Right lobe of liver (tissue), 6 donors: ENCODE measurements around the gene SLC26A8. TPM values are rescaled to one million over a fixed set of nuclear protein-coding genes. Genes with fewer than 3 reads are reported as not detected.
"Not testable (repeated sequence)": the region's sequence is repeated elsewhere in the genome, so short reads cannot be mapped to it uniquely, and the experiment has no call there.

Source experiments
- ATAC-seq, 4 donors: fragments of 200-7000 bp; cut with Tn5 transposase; one replicate each; pipeline ENCODE4 v1.9.1; 2020; ENCODE audit warnings: mild to moderate bottlenecking in 4 of 4, moderate library complexity in 4 of 4
- DNase-seq, 3 donors: peaks; one replicate each; pipeline ENCODE4 v3.0.0-alpha.2; 2020
- H3K27ac ChIP-seq, 3 donors: fragments of 200-600 bp; one replicate each; pipeline ENCODE4 v1.8.0; 2022
- H3K27me3 ChIP-seq, 2 donors: fragments of 200-600 bp; one replicate each; pipeline ENCODE4 v1.8.0; 2022
- H3K36me3 ChIP-seq, 4 donors: fragments of 200-600 bp; sonication (generic) in 1 of 4; one replicate each; pipeline versions ENCODE4 v1.5.1 to v1.8.0; 2017 to 2022; ENCODE audit warnings: control low read depth in 1 of 4
- H3K4me1 ChIP-seq, 4 donors: fragments of 200-600 bp; sonication (generic) in 1 of 4; one replicate each; pipeline versions ENCODE4 v1.5.1 to v1.8.0; 2017 to 2022; ENCODE audit warnings: control low read depth in 1 of 4
- H3K4me3 ChIP-seq, 3 donors: fragments of 200-600 bp; one replicate each; pipeline ENCODE4 v1.8.0; 2022
- H3K9me3 ChIP-seq, 4 donors: fragments of 200-600 bp; sonication (generic) in 1 of 4; one replicate each; pipeline versions ENCODE4 v1.5.1 to v1.8.0; 2017 to 2022; ENCODE audit warnings: control low read depth in 1 of 4
- CTCF ChIP-seq, 4 donors: fragments of 200-600 bp in 3 of 4; fragments of 450-650 bp in 1 of 4; IDR thresholded peaks; one replicate each; pipeline versions ENCODE4 v1.5.1 to v1.8.0; 2016 to 2022; ENCODE audit warnings: antibody characterized with exemption in 4 of 4, mild to moderate bottlenecking in 2 of 4
- POLR2A ChIP-seq: fragments of 450-650 bp; IDR thresholded peaks from one replicate; pipeline ENCODE4 v1.6.1; 2017; ENCODE audit warnings: antibody characterized with exemption, mild to moderate bottlenecking
- WGBS: methylation state at CpG from one replicate; pipeline ENCODE4 v1.1.6; 2018; ENCODE audit warnings: low coverage, low lambda C conversion rate; ENCODE audit not compliant: insufficient coverage; ENCODE audit errors: missing lambda C conversion rate; 5-methylcytosine and 5-hydroxymethylcytosine counted together
- intact Hi-C, 2 donors: fragments of 100-400 bp; cut with DNase I; formaldehyde crosslinking; loops; one replicate each; pipeline versions ENCODE4 v1.11.2 to v1.14.1; 2022
- total RNA-seq, 6 experiments: library from RNA; depleted of rRNA in 2 of 6; stranded (reverse); fragments of >200 nt in 2 of 6; fragmentation: NEBNext Ultra II Directional in 3 of 6; extraction: Animal tissue kit (Norgen Biotek cat#: 25700) in 3 of 6; gene quantifications; one replicate each; pipeline versions ENCODE4 v1.1.0 to v1.2.4, GENCODE V29; 2016 to 2023
- donor health status: DM: no; HTN: yes; CAD: no.
- donor health status: DM: no; HTN: no; CAD: no.
- donor health status: DM: no; HTN: no; CAD: no.
- donor health status: DM: no; HTN: yes; CAD: no.
- donor health status: DM: no; HTN: yes; CAD: no.

SLC26A8 gene
- total RNA-seq, 6 experiments from 2014 or later, result 0.06 to 0.33 (median 0.09) TPM

GRCh38 chr6:35942355-35942754 lies 82.1 kb downstream of the SLC26A8 start:
- Histone ChIP-seq H3K27me3 (no peaks in the 10 kb centered on the region), H3K4me1 (no peaks in the 10 kb centered on the region), H3K36me3 (no peaks in the 10 kb centered on the region), H3K27ac (no peak overlapping the region), H3K9me3 (no peaks in the 10 kb centered on the region), H3K4me3 (no peak overlapping the region)
- DNase-seq, result no peak
- ATAC-seq, result no peak
- intact Hi-C loops, result no loop called here
- TF ChIP-seq POLR2A, result no peak
- no peak for TF ChIP-seq CTCF (IDR thresholded peaks at IDR 0.05)

- ATAC-seq, DNase-seq, H3K27ac ChIP-seq, H3K9me3 ChIP-seq, H3K27me3 ChIP-seq, intact Hi-C loops, H3K36me3 ChIP-seq, H3K4me1 ChIP-seq, H3K4me3 ChIP-seq: not testable (repeated sequence)
- 59% methylated on average over 7 of the region's 7 CpGs for WGBS
These were observed 83.3 kb downstream of the SLC26A8 start for GRCh38 chr6:35941170-35941569.

DNA sequence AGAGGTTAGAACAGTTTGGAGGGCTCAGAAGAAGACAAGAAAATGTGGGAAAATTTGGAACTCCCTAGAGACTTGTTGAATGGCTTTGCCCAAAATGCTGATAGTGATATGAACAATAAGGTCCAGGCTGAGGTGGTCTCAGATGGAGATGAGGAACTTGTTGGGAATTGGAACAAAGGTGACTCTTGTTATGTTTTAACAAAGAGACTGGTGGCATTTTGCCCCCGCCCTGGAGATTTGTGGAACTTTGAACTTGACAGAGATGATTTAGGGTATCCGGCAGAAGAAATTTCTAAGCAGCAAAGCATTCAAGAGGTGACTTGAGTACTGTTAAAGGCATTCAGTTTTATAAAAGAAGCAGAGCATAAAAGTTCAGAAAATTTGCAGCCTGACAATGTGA lies 84.4 kb downstream of the SLC26A8 start:
- ATAC-seq, H3K36me3 ChIP-seq, DNase-seq, H3K4me1 ChIP-seq, H3K9me3 ChIP-seq, H3K27ac ChIP-seq, intact Hi-C loops, H3K4me3 ChIP-seq, H3K27me3 ChIP-seq: not testable (repeated sequence)
- WGBS, result 61% methylated on average over 2 of the region's 2 CpGs

- H3K27me3 ChIP-seq, H3K36me3 ChIP-seq, H3K4me3 ChIP-seq, H3K4me1 ChIP-seq, H3K9me3 ChIP-seq, H3K27ac ChIP-seq, DNase-seq, intact Hi-C loops, ATAC-seq: not testable (repeated sequence)
- WGBS, result 81% methylated on average over 5 of the region's 5 CpGs
These were observed 85.2 kb downstream of the SLC26A8 start for GRCh38 chr6:35939259-35939658.

GRCh38 chr6:35936681-35937359 lies 87.6 kb downstream of the SLC26A8 start:
- WGBS, result 88% methylated on average over 1 of the region's 1 CpG

GRCh38 chr6:35935469-35935868 lies 89.0 kb downstream of the SLC26A8 start:
- no peaks in the 10 kb centered on the region for H3K9me3 ChIP-seq
- ATAC-seq, result no peak
- WGBS, result 51% methylated on average over 5 of the region's 5 CpGs
- DNase-seq, result no peak
- no peaks in the 10 kb centered on the region for H3K4me1 ChIP-seq
- no peaks in the 10 kb centered on the region for H3K27me3 ChIP-seq
- no peaks in the 10 kb centered on the region for H3K36me3 ChIP-seq
- no peak overlapping the region for H3K27ac ChIP-seq
- TF ChIP-seq POLR2A, result no peak
- TF ChIP-seq CTCF (IDR thresholded peaks at IDR 0.05), result no peak
- H3K4me3 ChIP-seq, result no peak overlapping the region
- intact Hi-C loops, result no loop called here

More at GRCh38 chr6:35936681-35937359, 87.6 kb downstream of the SLC26A8 start:
- H3K36me3 ChIP-seq, result no peaks in the 10 kb centered on the region
- H3K4me3 ChIP-seq, result no peak overlapping the region
- DNase-seq, result no peak
- no peaks in the 10 kb centered on the region for H3K27me3 ChIP-seq
- no peaks in the 10 kb centered on the region for H3K9me3 ChIP-seq
- intact Hi-C loops, result no loop called here
- no peaks in the 10 kb centered on the region for H3K4me1 ChIP-seq
- no peak overlapping the region for H3K27ac ChIP-seq
- ATAC-seq, result no peak
- TF ChIP-seq POLR2A, result no peak
- TF ChIP-seq CTCF (IDR thresholded peaks at IDR 0.05), result no peak
